Kidney (tissue), 14 donors: ENCODE measurements around the gene GDF2. TPM values are rescaled to one million over a fixed set of nuclear protein-coding genes. Genes with fewer than 3 reads are reported as not detected.

Experiments used
- DNase-seq, 5 donors: peaks; one replicate each; pipeline ENCODE4 v3.0.0-alpha.2; 2013 to 2020
- FAIRE-seq: peaks from 2 replicates; lab custom pipeline; 2012; peaks lifted over from hg19 to GRCh38; lab: Jason Lieb, UNC
- H3K27ac ChIP-seq, 2 donors: one replicate each; pipeline ENCODE4 v1.7.0; 2013; ENCODE audit warnings: low read depth in 2 of 2, low read length in 2 of 2, inconsistent platforms in 1 of 2
- H3K27me3 ChIP-seq: one replicate; pipeline ENCODE4 v1.7.1; 2013; ENCODE audit warnings: low read length, inconsistent platforms; ENCODE audit not compliant: control insufficient read depth, insufficient read depth
- H3K36me3 ChIP-seq, 3 donors: one replicate each; pipeline versions ENCODE4 v1.7.0 to v1.7.1; 2013; ENCODE audit warnings: low read length in 3 of 3, control low read depth in 1 of 3, inconsistent platforms in 1 of 3; ENCODE audit not compliant: insufficient read depth in 3 of 3, control insufficient read depth in 2 of 3
- H3K4me1 ChIP-seq, 3 donors: one replicate each; pipeline versions ENCODE4 v1.7.0 to v1.7.1; 2013; ENCODE audit warnings: low read length in 3 of 3, inconsistent platforms in 1 of 3, low read depth in 1 of 3; ENCODE audit not compliant: control insufficient read depth in 2 of 3, insufficient read depth in 2 of 3
- H3K4me3 ChIP-seq, 3 donors: one replicate each; pipeline versions ENCODE4 v1.7.0 to v1.8.1; 2013; ENCODE audit warnings: low read length in 3 of 3, control low read depth in 1 of 3, inconsistent platforms in 1 of 3
- H3K9ac ChIP-seq, 3 donors: one replicate each; pipeline versions ENCODE4 v1.7.0 to v1.7.1; 2013; ENCODE audit warnings: low read length in 3 of 3, control low read depth in 1 of 3, inconsistent platforms in 1 of 3
- H3K9me3 ChIP-seq, 3 donors: one replicate each; pipeline versions ENCODE4 v1.7.0 to v1.7.1; 2013; ENCODE audit warnings: low read length in 3 of 3, control low read depth in 1 of 3, inconsistent platforms in 1 of 3; ENCODE audit not compliant: control insufficient read depth in 2 of 3, insufficient read depth in 1 of 3
- intact Hi-C: fragments of 100-400 bp; cut with DNase I; formaldehyde crosslinking; loops from one replicate; pipeline ENCODE4 v1.11.1; 2022
- polyA plus RNA-seq: library from polyadenylated mRNA; stranded (reverse); fragments of 350-450 nt; fragmentation: Illumina TruSeq; extraction: RNeasy Lipid Tissue Mini Kit (QIAGEN cat#74804); gene quantifications from one replicate; pipeline ENCODE4 v1.2.3, GENCODE V29; 2014; ENCODE audit warnings: low read depth, low replicate concordance; ENCODE audit not compliant: insufficient read depth
- total RNA-seq: library from RNA; stranded (reverse); fragmentation: NEBNext Ultra II Directional; extraction: Animal tissue kit (Norgen Biotek cat#: 25700); gene quantifications from one replicate; pipeline ENCODE4 v1.2.1, GENCODE V29; 2021
- TF ChIP-seq, protein P1 (sequence below): IDR thresholded peaks from 3 replicates; pipeline ENCODE4 v1.5.1; 2012; ENCODE audit warnings: mild to moderate bottlenecking, moderate library complexity, borderline replicate concordance; ENCODE audit not compliant: insufficient read depth; ENCODE audit errors: extremely low read depth
- donor health status: control.
- donor health status: control.
- donor health status: control.
- donor health status: control.
- donor health status: control.
- donor health status: DM: yes; HTN: yes; CAD: no.
- donor health status: Normal renal cell carcinoma (clear cell type).

The GDF2 gene
- total and polyA plus RNA-seq, 2 donors from 2014 or later = not detected

DNA sequence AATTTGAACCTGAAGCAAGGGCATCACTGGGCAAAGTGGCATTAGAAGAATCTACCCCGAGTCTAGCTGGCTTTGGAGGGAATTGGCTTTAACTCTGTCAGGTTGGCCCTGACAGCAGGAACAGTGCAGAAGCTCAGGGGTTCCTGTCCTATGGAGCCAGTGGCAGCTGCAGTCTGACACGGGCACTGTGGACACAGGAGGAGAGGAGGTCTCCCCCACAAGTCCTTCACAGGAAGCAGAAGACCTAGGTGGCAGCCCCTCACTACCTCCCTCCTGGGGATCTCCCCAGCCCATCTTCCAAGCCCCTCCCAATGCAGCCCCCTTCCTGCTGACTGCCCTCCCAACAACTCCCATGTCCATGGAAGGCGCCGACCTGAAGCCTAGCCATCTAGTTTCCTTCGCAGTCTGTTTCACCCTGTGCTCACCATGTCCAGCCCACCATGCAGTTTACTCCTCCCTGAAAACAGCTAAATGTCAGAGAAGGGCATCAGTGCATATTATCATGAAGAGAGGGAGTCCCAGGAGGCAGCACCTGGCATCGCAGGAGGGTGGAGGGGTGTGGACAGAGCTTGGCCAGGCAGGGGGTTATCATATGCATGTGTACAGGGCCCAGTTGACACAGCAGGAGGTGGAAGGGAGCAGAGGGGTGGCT is 40.1 kb upstream of the GDF2 start:
- Histone ChIP-seq H3K36me3 (no peaks in the 10 kb centered on the region), H3K4me3 (no peak overlapping the region), H3K27ac (no peak overlapping the region), H3K9ac (no peak overlapping the region), H3K27me3 (no peaks in the 10 kb centered on the region), H3K4me1 (no peaks in the 10 kb centered on the region), H3K9me3 (no peaks in the 10 kb centered on the region)
- intact Hi-C loops = no loop called here
- TF ChIP-seq, protein P1, sequence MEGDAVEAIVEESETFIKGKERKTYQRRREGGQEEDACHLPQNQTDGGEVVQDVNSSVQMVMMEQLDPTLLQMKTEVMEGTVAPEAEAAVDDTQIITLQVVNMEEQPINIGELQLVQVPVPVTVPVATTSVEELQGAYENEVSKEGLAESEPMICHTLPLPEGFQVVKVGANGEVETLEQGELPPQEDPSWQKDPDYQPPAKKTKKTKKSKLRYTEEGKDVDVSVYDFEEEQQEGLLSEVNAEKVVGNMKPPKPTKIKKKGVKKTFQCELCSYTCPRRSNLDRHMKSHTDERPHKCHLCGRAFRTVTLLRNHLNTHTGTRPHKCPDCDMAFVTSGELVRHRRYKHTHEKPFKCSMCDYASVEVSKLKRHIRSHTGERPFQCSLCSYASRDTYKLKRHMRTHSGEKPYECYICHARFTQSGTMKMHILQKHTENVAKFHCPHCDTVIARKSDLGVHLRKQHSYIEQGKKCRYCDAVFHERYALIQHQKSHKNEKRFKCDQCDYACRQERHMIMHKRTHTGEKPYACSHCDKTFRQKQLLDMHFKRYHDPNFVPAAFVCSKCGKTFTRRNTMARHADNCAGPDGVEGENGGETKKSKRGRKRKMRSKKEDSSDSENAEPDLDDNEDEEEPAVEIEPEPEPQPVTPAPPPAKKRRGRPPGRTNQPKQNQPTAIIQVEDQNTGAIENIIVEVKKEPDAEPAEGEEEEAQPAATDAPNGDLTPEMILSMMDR = no peak
- FAIRE-seq = no peak
- no peak for DNase-seq

DNA sequence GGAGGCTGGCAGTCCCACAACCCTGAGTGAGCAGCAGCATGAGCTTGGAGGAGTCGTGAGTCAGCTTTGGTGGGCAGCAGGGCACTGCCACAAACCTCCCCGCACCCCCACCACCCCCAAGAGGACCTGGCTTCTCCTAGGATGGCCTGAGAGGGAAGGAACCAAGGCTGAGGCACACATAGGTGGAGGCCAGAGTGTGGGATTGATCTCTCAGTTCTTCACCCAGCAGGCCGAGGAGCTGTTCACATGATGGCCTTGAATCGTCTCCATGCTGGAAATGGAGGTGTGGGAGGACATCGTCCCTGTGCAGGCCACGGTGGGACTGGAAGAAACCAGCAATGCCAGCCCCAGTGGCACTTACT is 39.6 kb upstream of the GDF2 start:
- FAIRE-seq = no peak
- DNase-seq = no peak
- H3K27me3 ChIP-seq = no peaks in the 10 kb centered on the region
- no peaks in the 10 kb centered on the region for H3K4me1 ChIP-seq
- intact Hi-C loops = no loop called here
- no peak overlapping the region for H3K27ac ChIP-seq
- no peaks in the 10 kb centered on the region for H3K9me3 ChIP-seq
- no peak overlapping the region for H3K4me3 ChIP-seq
- TF ChIP-seq, protein P1 = no peak
- H3K36me3 ChIP-seq = no peaks in the 10 kb centered on the region
- H3K9ac ChIP-seq = no peak overlapping the region

DNA sequence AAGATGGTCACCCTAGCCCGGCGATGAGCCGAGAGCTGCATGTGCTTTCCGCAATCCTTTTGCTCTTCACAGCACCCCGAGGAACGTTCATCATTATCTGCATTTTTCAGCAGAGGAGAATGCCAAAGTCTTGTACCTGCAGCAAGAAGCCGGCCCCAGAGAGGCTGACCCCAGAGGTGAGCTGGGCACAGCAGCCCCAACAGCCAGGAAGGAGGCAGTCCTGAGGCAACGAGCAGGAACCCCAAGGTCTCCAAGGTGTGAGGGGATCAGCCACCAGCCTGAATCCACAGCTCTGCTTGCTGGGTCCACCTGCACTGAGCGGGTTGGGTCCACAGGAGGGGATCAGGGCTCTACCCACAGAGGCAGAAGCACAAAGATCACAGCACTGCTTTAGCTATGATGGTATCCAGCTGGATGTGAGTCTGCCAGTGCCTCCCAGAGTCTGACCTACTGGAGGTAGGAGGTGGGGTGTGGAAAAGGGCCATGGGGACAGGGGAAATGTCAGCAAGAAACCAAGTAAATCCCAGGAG is 39.1 kb upstream of the GDF2 start:
- H3K4me3 ChIP-seq = no peak overlapping the region
- no peak overlapping the region for H3K9ac ChIP-seq
- TF ChIP-seq, protein P1 = no peak
- H3K27me3 ChIP-seq = no peaks in the 10 kb centered on the region
- no peaks in the 10 kb centered on the region for H3K9me3 ChIP-seq
- no peaks in the 10 kb centered on the region for H3K4me1 ChIP-seq
- no peak overlapping the region for H3K27ac ChIP-seq
- no peaks in the 10 kb centered on the region for H3K36me3 ChIP-seq
- no peak for DNase-seq
- intact Hi-C loops = no loop called here
- FAIRE-seq = no peak
